GM21381 (cell line): ENCODE data around the gene PLEKHF1.

Source experiments
- ATAC-seq: cut with Tn5 transposase; IDR thresholded peaks from one replicate; pipeline ENCODE4 v1.9.1; 2021; ENCODE audit warnings: mild to moderate bottlenecking, moderate library complexity; ENCODE audit not compliant: unreplicated experiment

PLEKHF1 gene

DNA sequence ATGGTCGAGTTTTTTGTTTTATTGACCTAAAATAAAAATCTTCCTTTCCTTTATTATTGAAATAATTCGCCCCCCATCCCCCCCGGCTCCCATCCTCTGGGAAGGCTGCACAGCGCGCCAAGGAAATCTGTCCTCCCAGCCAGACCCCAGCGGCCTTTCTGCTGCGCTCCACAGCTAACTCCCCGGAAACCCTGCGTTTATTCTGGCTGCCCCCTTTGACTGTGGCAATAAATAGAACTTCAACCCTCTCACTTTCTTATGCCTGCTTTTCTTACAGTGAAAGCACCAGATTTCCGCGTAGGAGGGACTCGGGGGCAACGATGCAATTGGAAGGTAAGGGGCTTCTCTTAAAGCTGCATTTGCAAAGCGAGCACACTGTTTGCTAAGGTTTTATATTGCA, 59.5 kb downstream of the PLEKHF1 start:
- no peak for ATAC-seq
